ENCODE results near the gene CDC25A. TPM values are rescaled to one million over a fixed set of nuclear protein-coding genes. Genes with fewer than 3 reads are reported as not detected.

Gene CDC25A
- total RNA-seq, 1 experiment from 2014 or later, result 19.6 TPM

- Histone ChIP-seq H3K9me3 (ENCODE audit: control insufficient read depth in 1 of 2, insufficient read depth in 1 of 2, low read depth in 1 of 2, low read length in 2 of 2) (no peaks in the 10 kb centered on the region), H3K4me1 (ENCODE audit: control insufficient read depth in 1 of 2, insufficient read depth in 2 of 2, low read length in 2 of 2) (no peaks in the 10 kb centered on the region), H3K4me2 (ENCODE audit: low read length) (no peak overlapping the region), H3K27me3 (ENCODE audit: insufficient read depth, low read length) (no peaks in the 10 kb centered on the region), H3K9me2 (ENCODE audit: insufficient read depth) (no peaks in the 10 kb centered on the region), H2AFZ (ENCODE audit: low read depth, low read length, poor library complexity, severe bottlenecking) (no peak overlapping the region), H3K36me3 (ENCODE audit: control insufficient read depth in 1 of 2, insufficient read depth in 2 of 2, low read length in 2 of 2) (no peaks in the 10 kb centered on the region), H3K9ac (ENCODE audit: low read length) (no peak overlapping the region), H4K20me1 (ENCODE audit: insufficient read depth) (no peaks in the 10 kb centered on the region), H3K4me3 (replicated peaks in 1 of 2; ENCODE audit: low read depth in 1 of 2, low read length in 2 of 2) (no peak overlapping the region), H3K27ac (ENCODE audit: low read depth, low read length) (no peak overlapping the region), H3K79me2 (ENCODE audit: insufficient read depth, low read length) (no peaks in the 10 kb centered on the region)
- ChIA-PET CTCF (no interaction called here), RAD21 (ENCODE audit: low non-redundant PET in 1 of 2, low total read pairs in 2 of 2, uncharacterized antibody in 2 of 2, unreplicated experiment in 2 of 2) (no interaction called here), POLR2A (no interaction called here)
- intact Hi-C loops (cut with micrococcal nuclease), result no loop called here
- DNase-seq (ENCODE audit: low read depth, low spot score) (no peak), ATAC-seq (no peak)
- TF ChIP-seq SRF (IDR thresholded peaks at IDR 0.05; ENCODE audit: low read depth), result no peak
- no peak for TF ChIP-seq RAD21 (IDR thresholded peaks at IDR 0.05; ENCODE audit: low read depth)
- TF ChIP-seq EZH2 (IDR thresholded peaks at IDR 0.05), result no peak
- TF ChIP-seq MAX (IDR thresholded peaks at IDR 0.05), result no peak
- TF ChIP-seq ELF1 (IDR thresholded peaks at IDR 0.05; ENCODE audit: borderline replicate concordance, low read depth), result no peak
- TF ChIP-seq SP1 (IDR thresholded peaks at IDR 0.05; ENCODE audit: low read depth), result no peak
- TF ChIP-seq ZFX (IDR thresholded peaks at IDR 0.05), result no peak
- no peak for TF ChIP-seq ATF3 (IDR thresholded peaks at IDR 0.05)
- no peak for TF ChIP-seq SIN3A (IDR thresholded peaks at IDR 0.05; ENCODE audit: low read depth)
- no peak for TF ChIP-seq YY1 (IDR thresholded peaks at IDR 0.05; ENCODE audit: extremely low read depth, insufficient replicate concordance, low read depth, low read length)
- no peak for TF ChIP-seq POLR2A (IDR thresholded peaks at IDR 0.05; ENCODE audit: borderline replicate concordance, extremely low read depth, insufficient read depth, insufficient read length)
- TF ChIP-seq FOSL1 (IDR thresholded peaks at IDR 0.05; ENCODE audit: low read depth), result no peak
- TF ChIP-seq EGR1 (IDR thresholded peaks at IDR 0.05; ENCODE audit: low read depth), result no peak
- no peak for TF ChIP-seq CTCF (IDR thresholded peaks at IDR 0.05 in 2 of 3, conservative IDR thresholded peaks at IDR 0.05 in 1 of 3; ENCODE audit: borderline replicate concordance in 1 of 3, insufficient read depth in 1 of 3, low read depth in 2 of 3, low read length in 2 of 3)
- TF ChIP-seq REST (IDR thresholded peaks at IDR 0.05; ENCODE audit: low read depth), result no peak
- no TSS peak for BruUV-seq (replicated peaks)
Measured at GRCh38 chr3:48119505-48120193, 68.6 kb downstream of the CDC25A start.

All from HCT116 (cell line).